ENCODE data around the gene SPATA32.
A peak's percentile ranks its signal among the peaks of the same experiment; 100 is the strongest.
"Not testable (repeated sequence)": the region's sequence is repeated elsewhere in the genome, so short reads cannot be mapped to it uniquely, and the experiment has no call there.

SPATA32 gene

DNA sequence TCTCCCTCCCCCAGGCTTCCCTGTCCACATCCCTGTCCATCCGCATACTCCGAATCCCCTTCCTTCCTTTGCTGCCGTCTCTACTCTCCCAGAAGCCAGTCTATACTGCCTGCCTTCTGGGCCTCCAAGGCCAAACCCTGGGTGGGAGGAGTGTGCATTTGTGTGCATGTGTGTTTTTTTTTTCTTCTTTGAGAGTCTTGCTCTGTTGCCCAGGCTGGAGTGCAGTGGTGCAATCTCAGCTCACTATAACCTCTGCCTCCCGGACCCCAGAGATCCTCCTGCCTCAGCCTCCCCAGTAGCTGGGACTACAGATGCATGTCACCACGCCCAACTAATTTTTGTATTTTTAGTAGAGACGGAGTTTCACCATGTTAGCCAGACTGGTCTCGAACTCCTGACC lies 8.7 kb downstream of the SPATA32 start:
- not testable (repeated sequence) for H3K4me2 ChIP-seq (ENCODE audit: low read length); H3K36me3 ChIP-seq (ENCODE audit: control insufficient read depth in 1 of 2, insufficient read depth in 2 of 2, low read length in 2 of 2); H4K12ac ChIP-seq (ENCODE audit: low read depth, low read length); H3K4me3 ChIP-seq (ENCODE audit: low read depth, low read length); H2BK120ac ChIP-seq (ENCODE audit: insufficient read depth, low read length, poor library complexity); H3K4me1 ChIP-seq (ENCODE audit: control insufficient read depth in 1 of 2, insufficient read depth in 2 of 2, low read length in 2 of 2); H3K27ac ChIP-seq (ENCODE audit: low read depth, low read length); H2AFZ ChIP-seq (ENCODE audit: insufficient read depth, low read length, poor library complexity); H3K14ac ChIP-seq (ENCODE audit: low read length); DNase-seq; H3K9ac ChIP-seq (ENCODE audit: low read length); H2AK5ac ChIP-seq (ENCODE audit: low read length); H4K91ac ChIP-seq (ENCODE audit: low read depth, low read length); H3K9me3 ChIP-seq (ENCODE audit: insufficient read depth, low read depth, low read length); H3K23ac ChIP-seq (ENCODE audit: low read length); H3K79me1 ChIP-seq (ENCODE audit: low read length); H2BK5ac ChIP-seq (ENCODE audit: low read depth, low read length, poor library complexity); H3K4ac ChIP-seq (ENCODE audit: low read depth, low read length); H3K27me3 ChIP-seq (ENCODE audit: insufficient read depth, low read length); H4K8ac ChIP-seq (ENCODE audit: low read depth, low read length); H3K79me2 ChIP-seq (ENCODE audit: control insufficient read depth, insufficient read depth, low read length, poor library complexity); H3K18ac ChIP-seq (ENCODE audit: low read length); H2BK12ac ChIP-seq (ENCODE audit: low read length)
- WGBS (ENCODE audit: extremely low coverage, insufficient coverage, insufficient read length): no CpG with 5 or more reads among the region's 7 CpGs

DNA sequence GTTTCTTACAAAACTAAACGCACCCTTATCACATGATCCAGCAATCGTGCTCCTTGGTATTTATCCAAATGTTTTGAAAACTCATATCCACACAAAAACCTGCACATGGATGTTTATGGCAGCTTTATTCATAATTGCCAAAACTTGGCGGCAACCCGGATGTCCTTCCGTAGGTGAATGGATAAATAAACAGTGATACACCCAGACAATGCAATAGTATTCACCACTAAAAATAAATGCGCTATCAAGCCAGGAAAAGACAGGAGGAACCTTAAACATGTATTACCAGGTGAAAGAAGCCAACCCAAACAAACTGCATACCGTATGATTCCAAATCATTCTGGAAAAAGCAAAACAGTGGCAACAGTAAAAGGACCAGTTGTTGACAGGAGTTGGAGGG lies 10.0 kb downstream of the SPATA32 start:
- H3K14ac ChIP-seq (ENCODE audit: low read length): no peak overlapping the region
- H3K4me2 ChIP-seq (ENCODE audit: low read length): no peak overlapping the region
- WGBS (ENCODE audit: extremely low coverage, insufficient coverage, insufficient read length): no CpG with 5 or more reads among the region's 7 CpGs
- H4K8ac ChIP-seq (ENCODE audit: low read depth, low read length): no peak overlapping the region
- H2BK5ac ChIP-seq (ENCODE audit: low read depth, low read length, poor library complexity): no peak overlapping the region
- H3K23ac ChIP-seq (ENCODE audit: low read length): no peak overlapping the region
- peaks cover 7% of the 10 kb centered on the region for H3K79me2 ChIP-seq (ENCODE audit: control insufficient read depth, insufficient read depth, low read length, poor library complexity)
- H3K27ac ChIP-seq (ENCODE audit: low read depth, low read length): no peak overlapping the region
- H3K4me3 ChIP-seq (ENCODE audit: low read depth, low read length): no peak overlapping the region
- H3K36me3 ChIP-seq (ENCODE audit: control insufficient read depth in 1 of 2, insufficient read depth in 2 of 2, low read length in 2 of 2): peaks cover 3 to 4% of the 10 kb centered on the region in 2 experiments
- no peak overlapping the region for H2AFZ ChIP-seq (ENCODE audit: insufficient read depth, low read length, poor library complexity)
- no peak overlapping the region for H2BK12ac ChIP-seq (ENCODE audit: low read length)
- H3K18ac ChIP-seq (ENCODE audit: low read length): no peak overlapping the region
- no peak overlapping the region for H3K4ac ChIP-seq (ENCODE audit: low read depth, low read length)
- no peaks in the 10 kb centered on the region for H3K9me3 ChIP-seq (ENCODE audit: insufficient read depth, low read depth, low read length)
- peaks cover 15% of the 10 kb centered on the region for H3K79me1 ChIP-seq (ENCODE audit: low read length)
- no peak overlapping the region for H2BK120ac ChIP-seq (ENCODE audit: insufficient read depth, low read length, poor library complexity)
- DNase-seq: no peak
- H4K91ac ChIP-seq (ENCODE audit: low read depth, low read length): no peak overlapping the region
- no peak overlapping the region for H3K9ac ChIP-seq (ENCODE audit: low read length)
- no peak overlapping the region for H4K12ac ChIP-seq (ENCODE audit: low read depth, low read length)
- no peaks in the 10 kb centered on the region for H3K27me3 ChIP-seq (ENCODE audit: insufficient read depth, low read length)
- peaks cover 9 to 10% of the 10 kb centered on the region in 2 experiments for H3K4me1 ChIP-seq (ENCODE audit: control insufficient read depth in 1 of 2, insufficient read depth in 2 of 2, low read length in 2 of 2)
- no peak overlapping the region for H2AK5ac ChIP-seq (ENCODE audit: low read length)

DNA sequence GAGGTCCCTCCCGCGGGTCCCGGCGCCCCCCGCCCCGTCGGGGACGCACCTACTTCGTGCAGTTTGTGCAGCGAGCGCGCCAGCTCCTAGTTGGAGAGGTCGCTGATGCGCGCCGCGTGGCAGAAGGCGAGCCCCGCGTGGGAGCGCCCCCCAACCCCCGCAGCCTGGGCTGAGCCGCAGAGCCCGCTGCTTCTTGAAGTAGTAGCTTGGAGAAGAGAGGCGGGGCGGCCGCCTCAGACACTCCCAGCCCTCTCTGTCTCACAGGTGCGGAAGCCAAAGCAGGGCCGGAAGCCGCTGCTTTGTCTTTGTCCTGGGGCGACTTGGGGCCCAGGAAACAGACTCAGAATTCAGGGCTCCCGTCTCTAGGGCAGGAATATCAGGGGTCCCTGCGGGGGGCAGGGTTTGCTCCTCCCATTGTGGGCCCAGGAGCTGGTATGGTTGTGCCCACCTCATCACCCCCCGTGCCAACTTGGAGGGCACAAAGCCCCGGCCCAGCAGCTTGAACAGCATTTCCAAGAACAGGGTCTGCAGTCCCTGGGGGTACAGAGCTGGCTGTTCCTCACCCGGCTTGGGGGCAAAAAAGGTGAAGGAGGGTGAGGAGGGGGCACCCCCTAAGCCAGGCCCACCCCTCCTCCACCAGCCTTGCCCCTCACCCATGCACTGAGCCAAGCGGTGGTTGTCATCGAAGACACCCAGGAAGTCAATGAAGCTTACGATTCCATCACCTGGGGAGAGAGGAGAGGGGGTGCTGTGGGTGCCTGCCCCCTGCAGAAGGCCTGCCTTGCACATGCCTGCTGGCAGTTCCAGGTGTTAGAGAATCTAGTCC lies 13.5 kb downstream of the SPATA32 start:
- H4K12ac ChIP-seq (ENCODE audit: low read depth, low read length): peak overlapping the region; percentile 90
- peak overlapping the region; percentile 94 for H2BK5ac ChIP-seq (ENCODE audit: low read depth, low read length, poor library complexity)
- H4K91ac ChIP-seq (ENCODE audit: low read depth, low read length): peak overlapping the region; percentile 99
- peaks cover 13 to 15% of the 10 kb centered on the region in 2 experiments for H3K4me1 ChIP-seq (ENCODE audit: control insufficient read depth in 1 of 2, insufficient read depth in 2 of 2, low read length in 2 of 2)
- H3K4me2 ChIP-seq (ENCODE audit: low read length): peak overlapping the region; percentile 80
- H3K14ac ChIP-seq (ENCODE audit: low read length): peak overlapping the region; percentile 94
- DNase-seq: peak; percentile 40 to 57
- H3K36me3 ChIP-seq (ENCODE audit: control insufficient read depth in 1 of 2, insufficient read depth in 2 of 2, low read length in 2 of 2): peaks cover 3 to 4% of the 10 kb centered on the region in 2 experiments
- peak overlapping the region; percentile 3 for H2BK12ac ChIP-seq (ENCODE audit: low read length)
- H2BK120ac ChIP-seq (ENCODE audit: insufficient read depth, low read length, poor library complexity): peak overlapping the region; percentile 93
- peaks cover 4% of the 10 kb centered on the region for H3K9me3 ChIP-seq (ENCODE audit: insufficient read depth, low read depth, low read length)
- peak overlapping the region; percentile 89 for H3K27ac ChIP-seq (ENCODE audit: low read depth, low read length)
- H2AFZ ChIP-seq (ENCODE audit: insufficient read depth, low read length, poor library complexity): peak overlapping the region; percentile 85
- H3K4ac ChIP-seq (ENCODE audit: low read depth, low read length): peak overlapping the region; percentile 93
- H2AK5ac ChIP-seq (ENCODE audit: low read length): peak overlapping the region; percentile 90
- peak overlapping the region; percentile 91 for H3K18ac ChIP-seq (ENCODE audit: low read length)
- H3K27me3 ChIP-seq (ENCODE audit: insufficient read depth, low read length): no peaks in the 10 kb centered on the region
- peak overlapping the region; percentile 97 for H4K8ac ChIP-seq (ENCODE audit: low read depth, low read length)
- WGBS (ENCODE audit: extremely low coverage, insufficient coverage, insufficient read length): no CpG with 5 or more reads among the region's 39 CpGs
- H3K4me3 ChIP-seq (ENCODE audit: low read depth, low read length): peak overlapping the region; percentile 87
- H3K79me1 ChIP-seq (ENCODE audit: low read length): peaks cover 15% of the 10 kb centered on the region
- H3K79me2 ChIP-seq (ENCODE audit: control insufficient read depth, insufficient read depth, low read length, poor library complexity): peaks cover 7% of the 10 kb centered on the region
- no peak overlapping the region for H3K23ac ChIP-seq (ENCODE audit: low read length)
- H3K9ac ChIP-seq (ENCODE audit: low read length): peak overlapping the region; percentile 86

DNA sequence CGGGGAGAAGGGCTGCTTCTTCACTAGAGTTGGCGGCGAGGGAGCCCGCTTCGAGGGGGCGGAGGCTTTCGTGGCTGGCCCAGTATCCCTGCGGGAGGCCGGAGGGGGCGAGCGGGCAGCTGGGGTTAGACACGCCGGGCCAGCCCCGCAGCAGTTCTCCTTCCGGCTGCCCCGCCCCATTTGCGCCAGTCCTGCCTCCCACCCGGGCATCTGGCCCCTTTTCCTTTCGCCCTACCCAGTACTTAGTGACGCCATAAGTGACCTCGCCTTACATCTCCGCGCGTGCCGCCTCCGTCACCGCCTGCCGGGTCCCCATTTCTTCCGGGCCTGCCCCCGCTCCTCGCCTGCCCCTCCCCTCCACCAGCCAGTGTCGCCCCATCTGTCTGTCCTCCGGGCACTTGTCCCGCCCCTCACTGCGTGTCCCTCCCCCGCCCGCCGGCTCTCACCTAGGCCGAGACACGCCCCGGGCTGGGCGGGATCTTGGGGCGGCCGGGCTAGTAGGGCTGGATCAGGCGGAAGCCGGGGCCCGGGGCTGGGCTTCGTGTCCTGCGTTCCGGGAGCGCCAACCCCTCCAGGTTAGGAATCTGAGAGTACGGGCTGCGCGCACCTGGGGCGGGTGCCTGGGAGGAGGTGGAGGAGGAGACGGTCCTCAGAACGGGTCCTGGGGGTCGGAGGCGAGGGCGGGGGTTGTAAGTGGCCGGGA lies 14.3 kb downstream of the SPATA32 start:
- H3K4me1 ChIP-seq (ENCODE audit: control insufficient read depth in 1 of 2, insufficient read depth in 2 of 2, low read length in 2 of 2): peaks cover 13 to 15% of the 10 kb centered on the region in 2 experiments
- H3K9me3 ChIP-seq (ENCODE audit: insufficient read depth, low read depth, low read length): peaks cover 4% of the 10 kb centered on the region
- H3K23ac ChIP-seq (ENCODE audit: low read length): no peak overlapping the region
- peak overlapping the region; percentile 87 for H3K4me3 ChIP-seq (ENCODE audit: low read depth, low read length)
- peak overlapping the region; percentile 94 for H2BK5ac ChIP-seq (ENCODE audit: low read depth, low read length, poor library complexity)
- H3K79me2 ChIP-seq (ENCODE audit: control insufficient read depth, insufficient read depth, low read length, poor library complexity): peaks cover 7% of the 10 kb centered on the region
- H3K36me3 ChIP-seq (ENCODE audit: control insufficient read depth in 1 of 2, insufficient read depth in 2 of 2, low read length in 2 of 2): peaks cover 3 to 4% of the 10 kb centered on the region in 2 experiments
- H4K8ac ChIP-seq (ENCODE audit: low read depth, low read length): peak overlapping the region; percentile 97
- peak overlapping the region; percentile 89 for H3K27ac ChIP-seq (ENCODE audit: low read depth, low read length)
- no CpG with 5 or more reads among the region's 61 CpGs for WGBS (ENCODE audit: extremely low coverage, insufficient coverage, insufficient read length)
- H2AFZ ChIP-seq (ENCODE audit: insufficient read depth, low read length, poor library complexity): peak overlapping the region; percentile 85
- peak overlapping the region; percentile 99 for H4K91ac ChIP-seq (ENCODE audit: low read depth, low read length)
- H3K27me3 ChIP-seq (ENCODE audit: insufficient read depth, low read length): no peaks in the 10 kb centered on the region
- H3K9ac ChIP-seq (ENCODE audit: low read length): peak overlapping the region; percentile 86
- peak; percentile 98 to 99 for DNase-seq
- peaks cover 15% of the 10 kb centered on the region for H3K79me1 ChIP-seq (ENCODE audit: low read length)
- peak overlapping the region; percentile 45 for H2AK5ac ChIP-seq (ENCODE audit: low read length)
- peak overlapping the region; percentile 91 for H3K18ac ChIP-seq (ENCODE audit: low read length)
- H4K12ac ChIP-seq (ENCODE audit: low read depth, low read length): peak overlapping the region; percentile 86
- peak overlapping the region; percentile 93 for H2BK120ac ChIP-seq (ENCODE audit: insufficient read depth, low read length, poor library complexity)
- peak overlapping the region; percentile 92 for H3K4me2 ChIP-seq (ENCODE audit: low read length)
- peak overlapping the region; percentile 41 for H3K4ac ChIP-seq (ENCODE audit: low read depth, low read length)
- peak overlapping the region; percentile 94 for H3K14ac ChIP-seq (ENCODE audit: low read length)
- no peak overlapping the region for H2BK12ac ChIP-seq (ENCODE audit: low read length)

Measured in trophoblast cell (in vitro differentiated cells and primary cell).